GM18951 (cell line): ENCODE data around the gene FLAD1.
"Not testable (repeated sequence)": the region's sequence is repeated elsewhere in the genome, so short reads cannot be mapped to it uniquely, and the experiment has no call there.

Experiments used
- POLR2A ChIP-seq: IDR thresholded peaks from 4 replicates; pipeline ENCODE4 v1.6.1; 2011; ENCODE audit warnings: mild to moderate bottlenecking; ENCODE audit not compliant: insufficient read length, insufficient read depth; ENCODE audit errors: extremely low read depth
- in situ Hi-C: fragments of 300-500 bp; cut with MboI; formaldehyde crosslinking; loops from one replicate; pipeline ENCODE4 v1.12.0; 2022; ENCODE audit warnings: low sequenced_read_pairs, mixed read lengths, inconsistent platforms; ENCODE audit not compliant: unreplicated experiment

FLAD1 gene

DNA sequence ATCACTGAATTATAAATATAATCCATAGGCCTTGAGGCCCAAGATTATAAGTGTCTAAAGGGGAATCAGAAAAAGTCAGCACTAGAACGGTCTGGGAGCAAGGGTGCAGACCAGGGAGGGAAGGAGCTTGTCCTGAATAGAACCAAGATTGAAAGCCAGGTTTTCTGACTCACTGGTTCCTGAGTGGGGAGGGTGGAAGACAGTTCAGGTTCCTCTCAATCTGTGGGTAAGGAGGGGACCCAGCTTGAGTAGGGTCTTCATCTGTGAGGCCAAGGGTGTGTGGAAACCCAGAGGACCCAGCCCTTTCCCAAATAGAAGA, 11.1 kb downstream of the FLAD1 start:
- in situ Hi-C loops, result no loop called here
- TF ChIP-seq POLR2A, result no peak

DNA sequence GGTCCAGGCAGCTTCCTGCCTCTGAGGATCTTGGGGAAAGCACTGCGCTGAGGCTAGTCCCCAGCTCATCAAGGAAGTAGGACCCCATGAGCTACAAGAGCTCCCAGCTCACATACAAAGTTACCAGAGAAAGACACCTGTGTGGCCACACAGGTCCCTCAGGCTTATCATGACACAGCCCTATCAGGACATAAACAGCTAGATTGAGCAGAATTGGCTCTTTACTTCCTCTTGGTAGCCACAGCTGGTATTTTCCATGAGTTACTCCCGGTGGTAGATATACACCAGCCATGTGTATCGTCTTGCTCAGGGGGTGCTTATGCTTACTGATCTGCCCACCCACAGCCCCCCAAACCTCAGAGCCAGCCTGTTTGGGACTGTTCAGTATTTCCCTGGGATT, 11.4 kb downstream of the FLAD1 start:
- in situ Hi-C loops, result no loop called here
- no peak for TF ChIP-seq POLR2A

- in situ Hi-C loops, result not testable (repeated sequence)
These were observed 12.3 kb downstream of the FLAD1 start for GRCh38 chr1:154995301-154995983.

- in situ Hi-C loops, result no loop called here
- TF ChIP-seq POLR2A, result no peak
These were observed 14.0 kb downstream of the FLAD1 start for GRCh38 chr1:154996966-154997701.

DNA sequence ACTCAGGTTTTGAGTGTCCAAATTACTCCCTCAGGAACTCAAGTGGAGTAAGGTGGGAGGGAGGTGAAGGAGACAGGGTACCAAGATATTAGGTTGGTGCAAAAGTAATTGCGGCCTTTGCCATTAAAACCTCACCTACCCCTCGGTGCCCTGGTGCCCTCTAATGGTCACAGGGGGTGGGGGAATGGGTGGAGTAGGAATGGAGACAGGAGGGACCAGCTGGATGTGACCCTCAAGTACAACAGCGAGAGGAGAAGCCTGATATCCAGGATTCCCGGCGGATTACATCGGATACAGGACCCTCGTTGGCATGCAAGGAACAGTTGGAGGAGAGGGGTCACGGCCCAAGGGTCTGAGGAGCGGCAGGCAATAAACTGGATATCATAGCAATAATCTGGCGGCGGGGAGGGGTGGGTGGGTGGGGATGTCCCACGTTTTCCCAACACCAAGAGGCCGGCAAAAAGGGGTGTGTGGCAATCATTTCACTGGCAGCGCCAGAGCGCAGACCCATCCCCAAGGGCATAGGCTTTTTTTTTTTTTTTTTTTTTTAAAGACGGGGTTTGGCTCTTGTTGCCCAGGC, 15.1 kb downstream of the FLAD1 start:
- in situ Hi-C loops, result no loop called here
- TF ChIP-seq POLR2A, result no peak

DNA sequence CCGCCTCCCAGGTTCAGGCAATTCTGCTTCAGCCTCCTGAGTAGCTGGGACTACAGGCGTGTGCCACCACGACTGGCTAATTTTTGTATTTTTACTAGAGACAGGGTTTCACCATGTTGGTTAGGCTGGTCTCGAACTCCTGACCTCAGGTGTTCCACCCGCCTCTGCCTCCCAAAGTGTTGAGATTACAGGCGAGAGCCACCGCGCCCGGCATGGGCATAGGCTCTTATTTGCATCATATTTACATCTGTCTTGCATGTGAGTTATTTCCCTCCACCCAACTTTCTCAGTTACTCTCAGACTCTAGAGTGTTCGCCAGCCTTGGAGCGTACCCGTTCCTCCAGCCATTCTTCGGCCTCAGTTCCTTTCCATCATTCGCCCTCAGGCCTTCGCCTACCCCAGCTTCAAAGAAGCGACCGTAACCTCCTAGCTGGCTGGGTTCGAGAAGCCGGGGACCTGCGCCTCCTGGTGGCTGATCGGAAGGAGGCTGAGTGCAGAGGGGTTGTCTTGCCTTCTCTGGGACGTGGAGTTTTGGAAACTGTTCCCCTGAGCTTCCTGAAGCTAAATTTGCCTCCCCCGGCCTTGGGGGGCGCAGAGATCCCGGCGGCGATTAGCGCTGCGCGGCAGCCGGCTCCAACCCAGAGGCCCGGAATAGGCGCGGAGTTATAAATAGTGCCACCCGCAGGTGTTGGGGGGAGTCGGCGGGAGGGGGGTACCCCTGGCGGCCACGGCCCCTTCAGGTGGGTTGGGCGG, 15.8 kb downstream of the FLAD1 start:
- TF ChIP-seq POLR2A, result peak; percentile 52
- in situ Hi-C loops, result no loop called here

- TF ChIP-seq POLR2A, result peak; percentile 43
- in situ Hi-C loops, result no loop called here
These were observed 16.6 kb downstream of the FLAD1 start for GRCh38 chr1:154999571-155000410.

GRCh38 chr1:155000411-155000725, 17.2 kb downstream of the FLAD1 start:
- in situ Hi-C loops, result no loop called here
- no peak for TF ChIP-seq POLR2A

- peak; percentile 66 for TF ChIP-seq POLR2A
- in situ Hi-C loops, result no loop called here
These were observed 17.7 kb downstream of the FLAD1 start for GRCh38 chr1:155000726-155001424.

DNA sequence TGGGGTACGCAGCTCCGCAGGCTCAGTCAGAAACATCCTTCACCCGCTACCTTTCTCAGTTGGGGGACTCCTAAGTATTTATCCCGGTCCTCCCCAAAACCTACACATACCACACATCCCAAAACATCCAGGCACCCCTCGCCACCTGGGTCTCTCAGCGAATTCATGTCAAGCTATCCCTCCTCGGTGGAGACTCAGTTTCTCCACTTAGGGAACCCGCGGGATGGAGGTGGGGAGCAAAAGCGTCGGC, 18.2 kb downstream of the FLAD1 start:
- TF ChIP-seq POLR2A, result no peak
- in situ Hi-C loops, result no loop called here

DNA sequence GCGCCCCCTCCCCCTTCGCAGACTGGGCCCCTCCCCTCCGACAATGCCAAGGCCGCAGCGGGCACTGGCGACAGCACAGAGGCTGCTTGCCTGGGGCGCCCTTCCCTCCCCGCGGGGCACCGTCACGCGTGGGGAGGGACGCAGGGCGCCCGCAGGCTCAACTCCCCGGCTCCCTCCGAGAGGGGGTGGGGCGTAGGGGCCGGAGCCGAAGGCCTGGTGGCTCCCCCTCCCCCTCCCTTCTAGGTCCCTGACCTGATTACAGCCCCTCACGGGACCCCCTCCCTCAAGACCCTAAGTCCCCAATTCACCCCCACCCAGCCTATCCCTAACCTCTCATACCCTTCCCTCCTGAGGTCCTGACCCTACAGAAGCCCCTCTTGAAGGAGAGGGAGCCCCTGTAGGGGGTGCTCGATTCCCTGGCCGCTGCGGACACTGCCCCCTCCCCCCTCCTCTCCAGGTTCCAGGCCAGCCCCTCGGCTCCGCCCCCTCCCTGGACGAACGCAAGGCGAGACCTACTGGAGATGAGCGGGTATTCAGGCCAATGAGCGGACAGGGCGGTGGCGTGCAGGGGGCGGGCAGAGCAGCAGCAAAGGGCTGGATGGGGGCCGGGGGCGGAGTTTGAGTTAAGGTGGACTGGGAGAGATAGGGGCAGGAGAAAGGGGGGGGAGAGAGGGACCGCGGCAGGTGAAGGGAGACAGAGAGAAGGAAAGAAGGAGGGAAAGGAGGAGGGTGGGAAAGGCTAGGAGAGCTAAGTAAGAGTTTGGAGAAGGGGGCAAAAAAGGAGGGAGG, 18.7 kb downstream of the FLAD1 start:
- in situ Hi-C loops, result no loop called here
- peak; percentile 1 for TF ChIP-seq POLR2A
